GM21423 (cell line): ENCODE measurements around the gene SEMA7A.

Source experiments
- ATAC-seq: cut with Tn5 transposase; IDR thresholded peaks from one replicate; pipeline ENCODE4 v1.9.1; 2021; ENCODE audit warnings: mild to moderate bottlenecking, moderate library complexity; ENCODE audit not compliant: unreplicated experiment

The SEMA7A gene

GRCh38 chr15:74419432-74419831 is 14.3 kb downstream of the SEMA7A start:
- no peak for ATAC-seq

DNA sequence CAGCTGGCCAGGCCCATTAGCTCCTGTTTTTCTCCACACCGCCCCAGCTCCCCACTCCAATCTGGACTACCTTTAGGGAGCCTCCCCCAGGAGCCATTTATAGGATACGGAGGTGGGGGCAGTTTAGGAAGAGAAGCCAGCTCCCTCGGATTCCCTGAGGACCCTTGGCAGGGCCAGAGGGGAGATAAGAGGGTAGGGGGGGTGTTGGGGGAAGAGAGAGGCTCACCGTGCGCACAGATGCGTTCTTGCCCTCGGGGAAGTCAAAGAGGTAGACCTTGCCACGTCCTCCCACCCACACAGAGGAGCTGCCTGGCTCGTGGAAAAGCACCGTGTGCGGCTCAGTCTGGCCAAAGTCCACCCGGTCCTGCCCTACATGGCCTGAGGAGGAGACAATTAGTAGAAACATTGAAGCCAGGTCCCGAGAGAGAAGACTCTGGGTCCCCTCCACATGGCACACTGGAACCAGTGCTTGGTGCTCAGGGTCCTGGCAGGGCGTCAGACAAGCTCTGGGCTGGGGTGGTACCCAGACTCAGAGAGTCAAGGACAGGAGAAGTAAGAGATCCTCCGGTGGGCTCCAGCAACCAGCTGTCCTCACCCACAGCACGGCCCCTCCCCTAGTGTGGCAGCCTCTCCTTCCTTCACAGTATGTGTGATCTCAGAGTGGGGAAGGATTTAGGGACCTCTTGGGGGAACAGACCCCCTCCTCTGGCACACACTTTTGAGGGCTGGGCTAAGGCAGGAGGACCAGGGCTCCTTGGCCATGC is 15.0 kb downstream of the SEMA7A start:
- ATAC-seq = no peak

DNA sequence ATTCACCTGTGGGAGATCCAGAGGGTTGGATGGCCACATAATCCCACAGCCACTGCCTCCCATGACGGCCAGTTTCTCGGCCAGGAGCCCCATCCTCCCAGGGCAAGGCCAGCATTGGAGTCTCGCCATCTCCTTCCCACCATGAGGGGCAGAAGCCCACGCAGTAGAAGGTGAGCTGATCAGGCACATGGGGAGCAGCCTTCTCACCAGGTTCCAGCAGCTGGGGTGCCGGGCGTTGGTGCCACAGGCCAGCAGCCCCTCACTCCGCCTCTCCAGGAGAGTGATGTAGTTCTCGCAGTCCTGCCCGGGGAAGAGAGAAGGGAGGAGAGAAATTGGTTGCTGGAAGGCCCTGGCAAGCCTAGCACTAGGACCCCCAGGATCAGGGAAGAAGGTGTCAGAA is 16.1 kb downstream of the SEMA7A start:
- ATAC-seq = no peak

GRCh38 chr15:74417225-74417624 is 16.5 kb downstream of the SEMA7A start:
- no peak for ATAC-seq

- ATAC-seq = no peak
Measured at GRCh38 chr15:74415966-74416916, 17.5 kb downstream of the SEMA7A start.

- no peak for ATAC-seq
Measured at GRCh38 chr15:74414603-74415338, 19.0 kb downstream of the SEMA7A start.

DNA sequence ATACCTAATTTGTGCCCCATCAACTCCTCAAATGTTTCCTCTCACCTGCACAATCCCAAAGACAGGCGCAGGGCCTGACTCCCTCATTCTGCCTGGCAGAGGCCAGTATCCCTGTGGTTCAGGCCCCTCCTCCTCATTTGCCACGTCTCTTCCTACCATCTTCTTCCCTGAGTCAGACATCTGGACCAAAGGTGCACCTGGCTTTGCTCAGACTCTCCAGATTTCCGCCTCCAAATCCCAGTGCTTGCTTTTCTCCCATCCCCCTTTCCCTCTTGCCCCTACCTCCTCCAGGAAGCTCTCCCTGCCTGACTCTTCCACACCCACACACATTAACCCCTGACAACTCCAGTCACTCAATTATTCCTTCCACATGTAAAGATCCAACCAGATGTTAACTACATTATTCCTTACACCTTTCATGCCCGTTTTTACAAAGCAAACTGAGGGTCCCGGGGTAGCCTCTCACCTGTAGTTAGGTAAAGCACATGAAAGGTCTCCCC is 19.6 kb downstream of the SEMA7A start:
- no peak for ATAC-seq

DNA sequence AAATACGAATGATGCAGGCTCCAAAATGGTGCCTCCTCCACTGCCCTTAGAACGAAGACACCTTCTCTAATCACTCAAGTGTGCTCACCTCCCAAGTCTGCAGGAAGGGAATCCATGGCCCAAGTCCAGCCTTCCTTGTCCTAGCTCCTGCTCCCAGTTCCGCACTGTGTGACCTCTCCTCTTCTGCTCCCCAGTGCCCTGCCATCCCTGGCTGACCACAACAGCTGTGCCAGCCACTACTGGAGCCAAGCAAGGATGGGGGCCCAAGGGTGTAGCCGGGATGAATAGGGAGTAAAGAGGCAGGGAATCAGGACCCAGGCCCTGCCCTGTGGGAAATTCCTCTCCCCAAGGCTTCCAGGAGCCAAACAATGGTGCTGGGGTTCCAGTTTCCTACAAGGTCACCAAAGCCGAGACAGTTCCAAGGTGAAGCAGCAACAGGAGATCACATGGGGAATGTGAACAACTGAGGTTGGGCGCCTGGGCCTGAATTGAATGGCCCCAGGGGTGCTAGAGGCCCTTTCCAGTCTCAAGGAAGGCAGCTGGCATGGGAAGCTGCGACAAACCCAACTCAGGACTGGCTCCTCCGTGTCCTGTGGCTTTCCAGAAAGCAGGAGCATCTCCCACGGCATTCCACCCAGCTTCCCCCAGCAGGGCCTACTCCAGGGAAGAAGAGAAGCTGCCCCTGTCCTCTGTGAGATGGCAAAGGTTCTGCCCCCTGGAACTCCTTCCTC is 20.2 kb downstream of the SEMA7A start:
- ATAC-seq = no peak

DNA sequence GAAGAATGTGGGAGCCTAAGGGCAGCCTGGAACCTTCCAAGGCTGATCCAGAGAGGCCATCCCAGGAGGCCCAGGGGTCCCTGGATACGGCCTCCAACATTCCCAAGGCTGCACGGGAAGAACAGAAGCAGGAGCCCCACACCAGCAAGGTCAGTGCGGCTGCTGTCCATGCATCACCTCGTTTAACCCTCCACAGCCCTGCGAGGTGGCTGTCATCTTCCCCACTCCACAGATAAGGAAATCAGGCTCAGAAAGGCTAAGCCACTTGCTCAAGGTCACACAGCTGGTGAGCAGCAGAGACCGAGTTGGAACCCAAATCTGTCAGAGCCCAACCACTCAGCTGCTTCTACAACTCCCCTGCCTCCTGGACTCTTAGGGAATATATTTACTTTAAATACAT is 21.6 kb downstream of the SEMA7A start:
- ATAC-seq = no peak

DNA sequence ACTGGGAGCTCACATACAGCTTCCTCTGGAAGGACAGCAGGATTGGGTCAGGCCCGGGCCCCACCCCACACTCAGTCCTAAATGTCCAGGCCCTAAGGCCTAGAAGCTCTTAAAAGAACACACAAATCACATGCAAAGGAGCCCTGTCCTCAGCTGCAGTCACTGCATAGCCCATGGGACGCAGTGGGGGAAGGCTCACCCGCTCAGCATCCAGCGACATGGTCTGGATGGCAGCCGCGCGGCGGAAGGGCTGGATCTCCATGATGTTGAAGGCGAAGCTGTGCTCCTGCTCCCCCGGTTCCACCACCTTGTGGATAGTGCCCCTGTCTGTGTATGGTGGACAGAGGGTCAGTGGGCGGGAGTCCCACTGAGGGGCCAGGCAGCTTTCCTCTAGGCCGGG is 22.1 kb downstream of the SEMA7A start:
- ATAC-seq = no peak

DNA sequence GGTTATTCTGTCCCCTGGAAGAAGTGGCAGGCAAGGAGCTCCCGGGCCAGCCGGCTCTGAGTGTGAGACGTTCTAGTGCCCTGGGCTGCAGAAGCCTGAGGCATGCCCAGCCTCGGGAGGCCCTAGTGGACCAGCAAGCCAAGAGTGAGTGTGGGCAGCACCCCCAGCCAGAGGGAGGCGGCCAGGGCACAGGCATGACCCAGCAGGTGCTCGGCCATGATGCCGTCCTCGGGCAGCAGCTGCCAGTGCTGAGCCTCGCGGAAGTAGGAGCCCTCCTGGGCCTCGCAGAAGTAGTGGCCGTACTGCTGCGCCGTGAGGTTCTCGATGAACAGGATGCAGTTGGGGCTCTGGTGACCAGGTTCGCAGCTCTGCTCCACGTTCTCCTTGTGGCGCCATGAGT is 23.3 kb downstream of the SEMA7A start:
- no peak for ATAC-seq

- no peak for ATAC-seq
Measured at GRCh38 chr15:74409225-74409624, 24.5 kb downstream of the SEMA7A start.

GRCh38 chr15:74408815-74409214 is 24.9 kb downstream of the SEMA7A start:
- ATAC-seq = no peak

DNA sequence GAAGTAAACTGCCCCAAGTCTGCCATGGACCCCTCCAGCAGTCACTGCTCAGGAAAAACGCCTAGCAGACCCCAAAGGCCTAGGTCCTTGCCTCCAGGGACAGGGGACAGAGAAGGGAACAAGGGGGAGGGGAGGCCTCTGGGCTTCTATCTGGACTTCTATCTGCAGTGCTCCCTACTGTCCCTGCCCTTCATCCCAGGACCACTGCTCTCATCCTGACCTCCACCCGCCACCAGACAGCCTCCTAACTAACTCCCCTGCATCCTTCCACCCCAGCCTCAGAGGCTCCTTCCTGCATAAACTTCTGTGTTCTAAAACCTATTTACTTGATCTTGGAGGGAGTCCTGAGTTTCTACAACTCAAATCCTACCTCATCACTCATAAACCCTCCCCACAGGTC is 25.4 kb downstream of the SEMA7A start:
- ATAC-seq = no peak

GRCh38 chr15:74406992-74407705 is 26.6 kb downstream of the SEMA7A start:
- no peak for ATAC-seq

- no peak for ATAC-seq
Measured at GRCh38 chr15:74406517-74406916, 27.2 kb downstream of the SEMA7A start.

- ATAC-seq = no peak
Measured at GRCh38 chr15:74405823-74406222, 27.9 kb downstream of the SEMA7A start.

DNA sequence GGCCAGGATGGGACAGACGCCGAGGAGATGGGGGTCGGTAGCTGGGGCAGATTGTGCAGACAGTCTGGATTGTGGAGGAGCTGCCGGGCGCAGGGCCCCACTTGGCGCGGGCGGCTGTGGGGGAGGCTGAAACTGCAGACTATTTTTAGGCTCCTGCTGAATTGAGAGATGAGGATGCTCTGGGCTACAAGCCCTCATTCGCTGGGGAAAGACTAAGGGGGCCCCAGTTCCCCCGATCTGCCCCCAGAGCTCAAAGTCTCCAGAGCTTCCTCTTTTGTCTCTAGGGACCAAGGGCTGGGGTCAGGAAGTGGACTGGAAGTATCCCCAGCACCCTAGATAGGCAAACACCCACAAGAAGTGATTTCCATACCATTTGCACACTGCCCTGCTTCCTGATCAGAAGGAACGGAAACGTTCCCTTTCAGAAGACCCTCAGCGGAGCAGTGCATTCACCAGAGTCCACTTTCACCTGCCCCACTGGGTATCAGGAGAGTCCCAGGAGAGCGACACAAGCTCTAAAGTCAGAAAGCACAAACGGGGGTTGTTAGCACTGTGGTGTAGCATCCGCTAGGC is 29.7 kb downstream of the SEMA7A start:
- peak; percentile 27 for ATAC-seq

- ATAC-seq = no peak
Measured at GRCh38 chr15:74403588-74403919, 30.2 kb downstream of the SEMA7A start.
